K562 (cell line): Measurements from ENCODE around the gene CAPN2. TPM values are rescaled to one million over a fixed set of nuclear protein-coding genes. Genes with fewer than 3 reads are reported as not detected.

Source experiments
- DLX4 ChIP-seq: fragments of 250-450 bp; sonication (Bioruptor Pico); IDR thresholded peaks from 2 replicates; pipeline ENCODE4 v1.6.1; 2021; ENCODE audit warnings: mild to moderate bottlenecking
- EP400 ChIP-seq: fragments of 450-650 bp; IDR thresholded peaks from 2 replicates; pipeline ENCODE4 v1.6.1; 2017; ENCODE audit warnings: antibody characterized with exemption, mild to moderate bottlenecking, moderate library complexity
- GABPA ChIP-seq: fragments of 200-800 bp; sonication (Bioruptor generic); conservative IDR thresholded peaks from 2 replicates; pipeline ENCODE4 v1.6.1; 2016; ENCODE audit warnings: low read depth, missing genetic modification characterization, missing compliant biosample characterization
- LEF1 ChIP-seq: fragments of 450-650 bp; IDR thresholded peaks from 2 replicates; pipeline ENCODE4 v1.6.1; 2016; ENCODE audit warnings: mild to moderate bottlenecking
- MAZ ChIP-seq, 2 experiments: fragments of 450-650 bp in 1 of 2; sonication (generic) in 1 of 2; formaldehyde crosslinking; IDR thresholded peaks in 1 of 2; conservative IDR thresholded peaks in 1 of 2; 2 replicates each; pipeline versions ENCODE4 v1.4.0 to v1.5.0; 2020; ENCODE audit warnings: mild to moderate bottlenecking in 1 of 2, missing genetic modification reagents in 1 of 2
- MEF2D ChIP-seq: conservative IDR thresholded peaks from 2 replicates; pipeline ENCODE4 v1.6.1; 2016; ENCODE audit warnings: low read depth, missing genetic modification characterization, missing compliant biosample characterization
- NONO ChIP-seq, 2 experiments: fragments of 200-400 bp in 1 of 2; fragments of 450-650 bp in 1 of 2; formaldehyde crosslinking in 1 of 2; IDR thresholded peaks; 2 replicates each; pipeline ENCODE4 v1.6.1; 2017; ENCODE audit warnings: low read depth in 2 of 2, mild to moderate bottlenecking in 2 of 2, moderate library complexity in 2 of 2, low read length in 1 of 2
- POLR3G ChIP-seq: IDR thresholded peaks from 2 replicates; pipeline ENCODE4 v1.6.1; 2011; ENCODE audit not compliant: insufficient read length, insufficient replicate concordance; ENCODE audit errors: extremely low read depth
- REST ChIP-seq, 2 experiments: fragments of 450-650 bp; formaldehyde crosslinking in 1 of 2; IDR thresholded peaks; 2 replicates each; pipeline versions ENCODE4 v1.4.0 to v1.6.1; 2014 to 2020; ENCODE audit warnings: mild to moderate bottlenecking in 2 of 2, borderline replicate concordance in 1 of 2, low read depth in 1 of 2
- SMARCA4 ChIP-seq: fragments of 450-650 bp; IDR thresholded peaks from 2 replicates; pipeline ENCODE4 v1.6.1; 2016
- polyA plus RNA-seq, 8 experiments: library from polyadenylated mRNA; depleted of rRNA in 4 of 8; stranded (reverse) in 5 of 8; unstranded in 3 of 8; fragments of >200 nt; fragmentation: Nextera tagmentation in 2 of 8; fragmentation: Illumina TruSeq in 1 of 8; extraction: Ambion mirVana in 2 of 8; extraction: Trizol in 1 of 8; gene quantifications; 2 replicates each; pipeline versions ENCODE4 v1.2.1 to v1.2.3, GENCODE V29; 2011 to 2014; ENCODE audit warnings: inconsistent platforms in 1 of 8, missing spikeins in 1 of 8
- total RNA-seq, 7 experiments: library from RNA; depleted of rRNA in 6 of 7; stranded (reverse); fragments of >200 nt in 6 of 7; fragmentation: Illumina TruSeq in 2 of 7; extraction: Trizol in 2 of 7; gene quantifications; 2 replicates each; pipeline versions ENCODE4 v1.2.1 to v1.2.3, GENCODE V29; 2011 to 2021; ENCODE audit warnings: low replicate concordance in 1 of 7
- TF ChIP-seq, protein P1 (sequence below): sonication (generic); formaldehyde crosslinking; IDR thresholded peaks from 2 replicates; pipeline ENCODE4 v1.8.0; 2022; ENCODE audit warnings: mild to moderate bottlenecking, missing genetic modification reagents

The CAPN2 gene
- total and polyA plus RNA-seq, 9 of the 15 experiments (the other 6 are each of a cell fraction or from before 2014, with no cell fraction given) = 24.6 to 157 (median 101) TPM

- TF ChIP-seq, protein P1, sequence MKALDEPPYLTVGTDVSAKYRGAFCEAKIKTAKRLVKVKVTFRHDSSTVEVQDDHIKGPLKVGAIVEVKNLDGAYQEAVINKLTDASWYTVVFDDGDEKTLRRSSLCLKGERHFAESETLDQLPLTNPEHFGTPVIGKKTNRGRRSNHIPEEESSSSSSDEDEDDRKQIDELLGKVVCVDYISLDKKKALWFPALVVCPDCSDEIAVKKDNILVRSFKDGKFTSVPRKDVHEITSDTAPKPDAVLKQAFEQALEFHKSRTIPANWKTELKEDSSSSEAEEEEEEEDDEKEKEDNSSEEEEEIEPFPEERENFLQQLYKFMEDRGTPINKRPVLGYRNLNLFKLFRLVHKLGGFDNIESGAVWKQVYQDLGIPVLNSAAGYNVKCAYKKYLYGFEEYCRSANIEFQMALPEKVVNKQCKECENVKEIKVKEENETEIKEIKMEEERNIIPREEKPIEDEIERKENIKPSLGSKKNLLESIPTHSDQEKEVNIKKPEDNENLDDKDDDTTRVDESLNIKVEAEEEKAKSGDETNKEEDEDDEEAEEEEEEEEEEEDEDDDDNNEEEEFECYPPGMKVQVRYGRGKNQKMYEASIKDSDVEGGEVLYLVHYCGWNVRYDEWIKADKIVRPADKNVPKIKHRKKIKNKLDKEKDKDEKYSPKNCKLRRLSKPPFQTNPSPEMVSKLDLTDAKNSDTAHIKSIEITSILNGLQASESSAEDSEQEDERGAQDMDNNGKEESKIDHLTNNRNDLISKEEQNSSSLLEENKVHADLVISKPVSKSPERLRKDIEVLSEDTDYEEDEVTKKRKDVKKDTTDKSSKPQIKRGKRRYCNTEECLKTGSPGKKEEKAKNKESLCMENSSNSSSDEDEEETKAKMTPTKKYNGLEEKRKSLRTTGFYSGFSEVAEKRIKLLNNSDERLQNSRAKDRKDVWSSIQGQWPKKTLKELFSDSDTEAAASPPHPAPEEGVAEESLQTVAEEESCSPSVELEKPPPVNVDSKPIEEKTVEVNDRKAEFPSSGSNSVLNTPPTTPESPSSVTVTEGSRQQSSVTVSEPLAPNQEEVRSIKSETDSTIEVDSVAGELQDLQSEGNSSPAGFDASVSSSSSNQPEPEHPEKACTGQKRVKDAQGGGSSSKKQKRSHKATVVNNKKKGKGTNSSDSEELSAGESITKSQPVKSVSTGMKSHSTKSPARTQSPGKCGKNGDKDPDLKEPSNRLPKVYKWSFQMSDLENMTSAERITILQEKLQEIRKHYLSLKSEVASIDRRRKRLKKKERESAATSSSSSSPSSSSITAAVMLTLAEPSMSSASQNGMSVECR (CRISPR knock-in tag) = no peak
- TF ChIP-seq DLX4 (CRISPR knock-in tag) (no peak), SMARCA4 (peak; percentile 85; the same call in 1 of the 2 replicates), LEF1 (peak; percentile 35), NONO (IDR thresholded peaks at IDR 0.05; ENCODE audit: low read depth in 2 of 2, low read length in 1 of 2) (no peak), MEF2D (0 out of 2 replicates have a peak, but pooled peaks have one; percentile 10), POLR3G (no peak), REST (IDR thresholded peaks at IDR 0.05; ENCODE audit: borderline replicate concordance) (no peak; the same call in 1 of the 2 replicates), REST (CRISPR knock-in tag; IDR thresholded peaks at IDR 0.05; ENCODE audit: low read depth) (0 out of 2 replicates have a peak, but pooled peaks have one; percentile 7), MAZ (CRISPR knock-in tag; conservative IDR thresholded peaks at IDR 0.05 in 1 of 2, IDR thresholded peaks at IDR 0.05 in 1 of 2) (peak; percentile 48 to 85; a peak in 3 of 4 replicates), EP400 (peak; percentile 49; the same call in 1 of the 2 replicates), GABPA (tag) (no peak)
Observed at GRCh38 chr1:223714849-223715603, 2.7 kb downstream of the CAPN2 start (continued).
